ENCODE measurements around the gene IRF8.

The IRF8 gene

DNA sequence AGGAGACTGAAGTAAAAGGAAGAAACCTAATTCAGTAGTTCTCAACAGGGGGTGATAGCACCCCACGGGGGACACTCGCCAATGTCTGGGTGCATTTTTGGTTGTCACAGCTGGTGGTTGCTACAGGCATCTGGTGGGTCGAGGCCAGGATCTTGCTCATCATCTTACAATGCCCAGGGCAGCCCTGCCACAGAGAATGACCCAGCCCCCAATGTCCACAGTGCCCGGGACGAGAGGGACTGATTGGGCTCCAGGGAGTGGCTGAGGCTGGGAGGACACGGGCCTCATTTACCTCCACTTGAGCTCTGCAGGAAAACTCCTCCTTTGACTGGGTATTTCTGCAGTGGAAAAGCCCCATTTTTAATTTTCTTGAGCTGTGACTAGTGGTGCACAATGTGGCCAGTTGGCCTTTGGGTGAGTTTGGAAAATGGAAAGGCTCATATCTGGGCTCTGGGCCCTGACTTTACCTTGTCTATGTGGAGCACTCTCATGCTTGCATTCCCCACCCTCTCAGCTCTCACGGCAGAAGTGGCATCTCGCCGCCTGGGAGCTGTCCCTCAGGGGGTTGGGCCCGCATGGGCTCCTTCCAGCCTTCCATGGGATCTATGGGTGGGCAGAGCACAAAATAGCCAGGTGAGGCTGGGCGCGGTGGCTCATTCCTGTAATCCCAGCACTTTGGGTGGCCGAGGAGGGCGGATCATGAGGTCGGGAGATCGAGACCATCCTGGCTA lies 37.7 kb upstream of the IRF8 start:
- no peaks in the 10 kb centered on the region for H3K4me1 ChIP-seq (ENCODE audit: insufficient read depth, low read length, poor library complexity, severe bottlenecking)
- no peak overlapping the region for H3K9ac ChIP-seq (ENCODE audit: low read depth, low read length, poor library complexity, severe bottlenecking)
- no peak overlapping the region for H3K4me2 ChIP-seq (ENCODE audit: low read depth, low read length, poor library complexity, severe bottlenecking)
- no peak overlapping the region for H2AFZ ChIP-seq (ENCODE audit: low read length)
- H3F3A ChIP-seq (ENCODE audit: low read depth) = no peaks in the 10 kb centered on the region
- TF ChIP-seq, protein P1, sequence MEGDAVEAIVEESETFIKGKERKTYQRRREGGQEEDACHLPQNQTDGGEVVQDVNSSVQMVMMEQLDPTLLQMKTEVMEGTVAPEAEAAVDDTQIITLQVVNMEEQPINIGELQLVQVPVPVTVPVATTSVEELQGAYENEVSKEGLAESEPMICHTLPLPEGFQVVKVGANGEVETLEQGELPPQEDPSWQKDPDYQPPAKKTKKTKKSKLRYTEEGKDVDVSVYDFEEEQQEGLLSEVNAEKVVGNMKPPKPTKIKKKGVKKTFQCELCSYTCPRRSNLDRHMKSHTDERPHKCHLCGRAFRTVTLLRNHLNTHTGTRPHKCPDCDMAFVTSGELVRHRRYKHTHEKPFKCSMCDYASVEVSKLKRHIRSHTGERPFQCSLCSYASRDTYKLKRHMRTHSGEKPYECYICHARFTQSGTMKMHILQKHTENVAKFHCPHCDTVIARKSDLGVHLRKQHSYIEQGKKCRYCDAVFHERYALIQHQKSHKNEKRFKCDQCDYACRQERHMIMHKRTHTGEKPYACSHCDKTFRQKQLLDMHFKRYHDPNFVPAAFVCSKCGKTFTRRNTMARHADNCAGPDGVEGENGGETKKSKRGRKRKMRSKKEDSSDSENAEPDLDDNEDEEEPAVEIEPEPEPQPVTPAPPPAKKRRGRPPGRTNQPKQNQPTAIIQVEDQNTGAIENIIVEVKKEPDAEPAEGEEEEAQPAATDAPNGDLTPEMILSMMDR (conservative IDR thresholded peaks at IDR 0.05; ENCODE audit: low read length) = no peak
- no peak for TF ChIP-seq EZH2phosphoT487 (IDR thresholded peaks at IDR 0.05; ENCODE audit: borderline replicate concordance)
- no peak overlapping the region for H3K4me3 ChIP-seq (ENCODE audit: low read length, poor library complexity, severe bottlenecking)
- no peaks in the 10 kb centered on the region for H4K20me1 ChIP-seq (ENCODE audit: insufficient read depth, low read length, poor library complexity, severe bottlenecking)
- H3K9me2 ChIP-seq (replicated peaks; ENCODE audit: low read depth, low read length) = no peaks in the 10 kb centered on the region
- H3K9me3 ChIP-seq (ENCODE audit: insufficient read depth, low read depth, low read length) = no peaks in the 10 kb centered on the region
- H3K36me3 ChIP-seq (ENCODE audit: insufficient read depth, low read length) = no peaks in the 10 kb centered on the region
- no peaks in the 10 kb centered on the region for H3K79me2 ChIP-seq (ENCODE audit: insufficient read depth, low read length)
- H3K27me3 ChIP-seq (ENCODE audit: insufficient read depth, low read length, poor library complexity, severe bottlenecking) = no peaks in the 10 kb centered on the region

DNA sequence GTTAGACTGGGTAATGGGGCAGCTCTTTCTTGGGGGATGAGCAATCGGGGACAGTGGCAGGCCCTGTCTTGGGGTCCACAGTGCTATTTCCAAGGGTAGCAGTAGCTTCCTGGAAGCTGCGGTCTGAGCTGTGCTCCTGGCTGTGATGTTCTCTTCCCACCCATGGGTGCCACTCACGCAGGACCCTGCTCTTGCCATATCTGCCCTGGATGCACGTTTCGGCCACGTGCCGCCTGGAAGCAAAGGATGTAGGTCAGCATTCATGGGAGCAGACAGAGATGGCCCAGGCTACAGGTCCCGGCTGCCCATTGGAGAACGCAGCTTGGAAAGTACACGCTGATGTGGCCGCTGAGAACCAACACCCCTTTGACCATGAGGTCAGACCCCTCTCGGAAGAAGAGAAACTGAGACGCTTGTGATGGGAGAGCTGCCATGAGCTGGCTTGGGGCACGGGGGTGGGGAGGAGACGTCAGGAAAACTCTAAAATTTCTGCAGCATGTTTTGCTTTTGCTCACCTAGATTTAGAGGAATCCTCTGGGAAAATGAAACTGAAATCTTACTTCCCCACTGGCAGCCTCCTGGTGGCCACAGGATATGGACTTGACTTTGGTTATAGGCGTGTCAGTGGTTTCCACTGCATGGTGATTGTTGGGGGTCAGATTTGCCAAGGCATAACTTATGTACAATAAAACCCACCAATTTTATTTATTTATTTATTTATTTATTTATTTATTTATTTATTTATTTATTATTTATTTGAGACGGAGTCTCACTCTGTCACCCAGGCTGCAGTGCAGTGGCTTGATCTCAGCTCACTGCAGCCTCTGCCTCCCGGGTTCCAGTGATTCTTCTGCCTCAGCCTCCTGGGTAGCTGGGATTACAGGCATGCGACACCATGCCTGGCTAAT lies 36.2 kb upstream of the IRF8 start:
- Histone ChIP-seq H2AFZ (ENCODE audit: low read length) (no peak overlapping the region), H3K79me2 (ENCODE audit: insufficient read depth, low read length) (no peaks in the 10 kb centered on the region), H3K9me3 (ENCODE audit: insufficient read depth, low read depth, low read length) (no peaks in the 10 kb centered on the region), H4K20me1 (ENCODE audit: insufficient read depth, low read length, poor library complexity, severe bottlenecking) (no peaks in the 10 kb centered on the region), H3K36me3 (ENCODE audit: insufficient read depth, low read length) (no peaks in the 10 kb centered on the region), H3K4me3 (ENCODE audit: low read length, poor library complexity, severe bottlenecking) (no peak overlapping the region), H3F3A (ENCODE audit: low read depth) (no peaks in the 10 kb centered on the region), H3K4me1 (ENCODE audit: insufficient read depth, low read length, poor library complexity, severe bottlenecking) (no peaks in the 10 kb centered on the region), H3K4me2 (ENCODE audit: low read depth, low read length, poor library complexity, severe bottlenecking) (no peak overlapping the region), H3K9ac (ENCODE audit: low read depth, low read length, poor library complexity, severe bottlenecking) (no peak overlapping the region), H3K9me2 (replicated peaks; ENCODE audit: low read depth, low read length) (no peaks in the 10 kb centered on the region), H3K27me3 (ENCODE audit: insufficient read depth, low read length, poor library complexity, severe bottlenecking) (no peaks in the 10 kb centered on the region)
- TF ChIP-seq EZH2phosphoT487 (IDR thresholded peaks at IDR 0.05; ENCODE audit: borderline replicate concordance) = no peak
- TF ChIP-seq, protein P1 (conservative IDR thresholded peaks at IDR 0.05; ENCODE audit: low read length) = no peak

DNA sequence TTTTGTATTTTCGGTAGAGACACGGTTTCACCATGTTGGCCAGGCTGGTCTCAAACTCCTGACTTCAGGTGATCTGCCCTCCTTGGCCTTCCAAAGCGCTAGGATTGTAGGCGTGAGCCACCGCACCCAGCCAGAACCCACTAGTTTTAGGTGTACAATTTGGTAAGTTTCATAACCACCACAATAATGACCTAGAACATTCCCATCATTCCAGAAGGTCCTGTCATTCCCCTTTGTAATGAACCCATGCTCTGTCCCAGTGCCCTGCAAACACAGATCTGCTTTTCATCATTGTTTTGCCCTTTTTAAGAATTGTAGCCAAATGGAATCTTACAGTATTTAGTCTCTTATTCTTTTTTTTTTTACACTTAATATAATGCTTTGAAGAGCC lies 35.6 kb upstream of the IRF8 start:
- H3K9me3 ChIP-seq (ENCODE audit: insufficient read depth, low read depth, low read length) = no peaks in the 10 kb centered on the region
- no peaks in the 10 kb centered on the region for H3K27me3 ChIP-seq (ENCODE audit: insufficient read depth, low read length, poor library complexity, severe bottlenecking)
- TF ChIP-seq, protein P1 (conservative IDR thresholded peaks at IDR 0.05; ENCODE audit: low read length) = no peak
- no peak for TF ChIP-seq EZH2phosphoT487 (IDR thresholded peaks at IDR 0.05; ENCODE audit: borderline replicate concordance)
- no peaks in the 10 kb centered on the region for H3K9me2 ChIP-seq (replicated peaks; ENCODE audit: low read depth, low read length)
- H3K79me2 ChIP-seq (ENCODE audit: insufficient read depth, low read length) = no peaks in the 10 kb centered on the region
- no peak overlapping the region for H3K4me2 ChIP-seq (ENCODE audit: low read depth, low read length, poor library complexity, severe bottlenecking)
- H3K36me3 ChIP-seq (ENCODE audit: insufficient read depth, low read length) = no peaks in the 10 kb centered on the region
- no peaks in the 10 kb centered on the region for H4K20me1 ChIP-seq (ENCODE audit: insufficient read depth, low read length, poor library complexity, severe bottlenecking)
- H3K4me3 ChIP-seq (ENCODE audit: low read length, poor library complexity, severe bottlenecking) = no peak overlapping the region
- no peak overlapping the region for H3K9ac ChIP-seq (ENCODE audit: low read depth, low read length, poor library complexity, severe bottlenecking)
- no peak overlapping the region for H2AFZ ChIP-seq (ENCODE audit: low read length)
- H3K4me1 ChIP-seq (ENCODE audit: insufficient read depth, low read length, poor library complexity, severe bottlenecking) = no peaks in the 10 kb centered on the region
- H3F3A ChIP-seq (ENCODE audit: low read depth) = no peaks in the 10 kb centered on the region
